Activated CD8-positive, alpha-beta T cell treated with anti-CD3 and anti-CD28 coated beads for 36 hours (primary cell): ENCODE measurements around the gene SPOCD1. TPM values are rescaled to one million over a fixed set of nuclear protein-coding genes. Genes with fewer than 3 reads are reported as not detected.

Experiments used
- ATAC-seq: fragments of 200-7000 bp; cut with Tn5 transposase; one replicate; pipeline ENCODE4 v1.10.0; 2021; ENCODE audit warnings: mild to moderate bottlenecking, moderate library complexity
- CTCF ChIA-PET: fragments of 350-600 bp; sonication (Branson Sonifier 250); formaldehyde crosslinking; loops from one replicate; lab custom pipeline; 2021; ENCODE audit warnings: antibody characterized with exemption; lab: Charles Lee
- POLR2A ChIA-PET: fragments of 350-600 bp; sonication (Branson Sonifier 250); formaldehyde crosslinking; loops from one replicate; lab custom pipeline; 2021; ENCODE audit warnings: antibody characterized with exemption; lab: Charles Lee
- DNase-seq: peaks from one replicate; pipeline ENCODE4 v3.0.0-alpha.2; 2020
- H3K27ac Mint-ChIP-seq: one replicate; pipeline ENCODE4 v1.8.0; 2021; ENCODE audit warnings: mild to moderate bottlenecking, mixed read lengths
- H3K27me3 Mint-ChIP-seq: one replicate; pipeline ENCODE4 v1.8.0; 2021; ENCODE audit warnings: mixed read lengths
- H3K36me3 Mint-ChIP-seq: one replicate; pipeline ENCODE4 v1.8.0; 2021; ENCODE audit warnings: low read depth, mixed read lengths
- H3K4me1 Mint-ChIP-seq: one replicate; pipeline ENCODE4 v1.8.0; 2021; ENCODE audit warnings: low read depth, mixed read lengths
- H3K4me3 Mint-ChIP-seq: one replicate; pipeline ENCODE4 v1.8.0; 2021; ENCODE audit warnings: mild to moderate bottlenecking, moderate library complexity, mixed read lengths
- H3K9me3 Mint-ChIP-seq: one replicate; pipeline ENCODE4 v1.8.0; 2021; ENCODE audit warnings: mixed read lengths
- CTCF ChIP-seq: fragments of 200-600 bp; IDR thresholded peaks from one replicate; pipeline ENCODE4 v1.8.0; 2022; ENCODE audit warnings: antibody characterized with exemption, mild to moderate bottlenecking
- intact Hi-C: fragments of 100-400 bp; cut with micrococcal nuclease; formaldehyde crosslinking; loops from one replicate; pipeline ENCODE4 v1.10.0; 2022
- total RNA-seq, 2 experiments: library from RNA; stranded (reverse); gene quantifications; one replicate each; pipeline ENCODE4 v1.2.3, GENCODE V29; 2021

The SPOCD1 gene
- total RNA-seq, 2 experiments from 2014 or later = not detected

- POLR2A ChIA-PET = interaction anchor here (0.5 to 3.4 kb wide), 6 partner anchors 9 to 448 kb away, joined by 3 to 14 read pairs (median 4); no protein-coding TSS in a partner anchor
- ATAC-seq (no peak), DNase-seq (no peak)
- Mint-ChIP-seq H3K27me3 (peaks cover 27% of the 10 kb centered on the region), H3K9me3 (no peaks in the 10 kb centered on the region), H3K27ac (no peak overlapping the region), H3K4me1 (peaks cover 23% of the 10 kb centered on the region), H3K36me3 (no peaks in the 10 kb centered on the region), H3K4me3 (peak overlapping the region; percentile 64)
- TF ChIP-seq CTCF = no peak
- intact Hi-C loops = loop anchor here (2.0 to 10.0 kb wide), 2 partner anchors 25 to 49 kb away; no protein-coding TSS in a partner anchor
- CTCF ChIA-PET = interaction anchor here (0.8 to 14.2 kb wide), 7 partner anchors 12 to 344 kb away, joined by 3 to 129 read pairs (median 7); partner anchors contain the start of gene KPNA6
Measured at GRCh38 chr1:31763671-31764311, 52.0 kb downstream of the SPOCD1 start.

GRCh38 chr1:31762726-31763670 is 52.8 kb downstream of the SPOCD1 start:
- no peaks in the 10 kb centered on the region for H3K9me3 Mint-ChIP-seq
- POLR2A ChIA-PET = interaction anchor here (0.5 to 3.4 kb wide), 7 partner anchors 10 to 447 kb away, joined by 3 to 14 read pairs (median 3); no protein-coding TSS in a partner anchor
- intact Hi-C loops = loop anchor here (10.0 kb wide), 1 partner anchor 48 kb away; no protein-coding TSS in a partner anchor
- CTCF ChIA-PET = interaction anchor here (0.8 to 14.2 kb wide), 10 partner anchors 11 to 345 kb away, joined by 3 to 129 read pairs (median 4); partner anchors contain the start of gene KPNA6
- peaks cover 22% of the 10 kb centered on the region for H3K4me1 Mint-ChIP-seq
- peak overlapping the region; percentile 64 for H3K4me3 Mint-ChIP-seq
- no peaks in the 10 kb centered on the region for H3K36me3 Mint-ChIP-seq
- H3K27ac Mint-ChIP-seq = no peak overlapping the region
- TF ChIP-seq CTCF = peak; percentile 83
- ATAC-seq (peak; percentile 55), DNase-seq (peak; percentile 74)
- peaks cover 27% of the 10 kb centered on the region for H3K27me3 Mint-ChIP-seq

- Mint-ChIP-seq H3K36me3 (no peaks in the 10 kb centered on the region), H3K27me3 (peaks cover 27% of the 10 kb centered on the region), H3K4me1 (peaks cover 22% of the 10 kb centered on the region), H3K27ac (no peak overlapping the region), H3K9me3 (no peaks in the 10 kb centered on the region), H3K4me3 (no peak overlapping the region)
- intact Hi-C loops = loop anchor here (10.0 kb wide), 1 partner anchor 48 kb away; no protein-coding TSS in a partner anchor
- ChIA-PET POLR2A (interaction anchor here (1.0 to 3.4 kb wide), 3 partner anchors 9 to 17 kb away, joined by 3 to 14 read pairs (median 4); no protein-coding TSS in a partner anchor), CTCF (interaction anchor here (0.8 to 14.2 kb wide), 6 partner anchors 10 to 202 kb away, joined by 3 to 129 read pairs (median 4); no protein-coding TSS in a partner anchor)
- DNase-seq = no peak
- ATAC-seq = no peak
- TF ChIP-seq CTCF = no peak
Measured at GRCh38 chr1:31762323-31762722, 53.5 kb downstream of the SPOCD1 start.

GRCh38 chr1:31761883-31762282 is 53.9 kb downstream of the SPOCD1 start:
- H3K36me3 Mint-ChIP-seq = no peaks in the 10 kb centered on the region
- CTCF ChIA-PET = interaction anchor here (1.2 to 14.2 kb wide), 3 partner anchors 11 to 202 kb away, joined by 3 to 129 read pairs (median 7); no protein-coding TSS in a partner anchor
- POLR2A ChIA-PET = interaction anchor here (1.0 to 3.4 kb wide), 2 partner anchors 11 to 16 kb away, joined by 3 to 14 read pairs; no protein-coding TSS in a partner anchor
- no peak for ATAC-seq
- no peak for DNase-seq
- no peak for TF ChIP-seq CTCF
- peaks cover 27% of the 10 kb centered on the region for H3K27me3 Mint-ChIP-seq
- intact Hi-C loops = loop anchor here (10.0 kb wide), 1 partner anchor 47 kb away; no protein-coding TSS in a partner anchor
- peaks cover 22% of the 10 kb centered on the region for H3K4me1 Mint-ChIP-seq
- no peaks in the 10 kb centered on the region for H3K9me3 Mint-ChIP-seq
- H3K27ac Mint-ChIP-seq = no peak overlapping the region
- H3K4me3 Mint-ChIP-seq = no peak overlapping the region
